ENCODE measurements around the gene STRA6. TPM values are rescaled to one million over a fixed set of nuclear protein-coding genes. Genes with fewer than 3 reads are reported as not detected.
"Not testable (repeated sequence)": the region's sequence is repeated elsewhere in the genome, so short reads cannot be mapped to it uniquely, and the experiment has no call there.

The STRA6 gene
- total RNA-seq, 1 donor = not detected

- no peaks in the 10 kb centered on the region for H3K9me3 ChIP-seq (ENCODE audit: low read depth, low read length)
- H3K27me3 ChIP-seq (ENCODE audit: insufficient read depth, low read length) = no peaks in the 10 kb centered on the region
- no peaks in the 10 kb centered on the region for H3K4me1 ChIP-seq (ENCODE audit: insufficient read depth, low read length)
- H3K4me3 ChIP-seq (ENCODE audit: low read length) = no peak overlapping the region
Observed at GRCh38 chr15:74171965-74172541, 30.5 kb downstream of the STRA6 start.

DNA sequence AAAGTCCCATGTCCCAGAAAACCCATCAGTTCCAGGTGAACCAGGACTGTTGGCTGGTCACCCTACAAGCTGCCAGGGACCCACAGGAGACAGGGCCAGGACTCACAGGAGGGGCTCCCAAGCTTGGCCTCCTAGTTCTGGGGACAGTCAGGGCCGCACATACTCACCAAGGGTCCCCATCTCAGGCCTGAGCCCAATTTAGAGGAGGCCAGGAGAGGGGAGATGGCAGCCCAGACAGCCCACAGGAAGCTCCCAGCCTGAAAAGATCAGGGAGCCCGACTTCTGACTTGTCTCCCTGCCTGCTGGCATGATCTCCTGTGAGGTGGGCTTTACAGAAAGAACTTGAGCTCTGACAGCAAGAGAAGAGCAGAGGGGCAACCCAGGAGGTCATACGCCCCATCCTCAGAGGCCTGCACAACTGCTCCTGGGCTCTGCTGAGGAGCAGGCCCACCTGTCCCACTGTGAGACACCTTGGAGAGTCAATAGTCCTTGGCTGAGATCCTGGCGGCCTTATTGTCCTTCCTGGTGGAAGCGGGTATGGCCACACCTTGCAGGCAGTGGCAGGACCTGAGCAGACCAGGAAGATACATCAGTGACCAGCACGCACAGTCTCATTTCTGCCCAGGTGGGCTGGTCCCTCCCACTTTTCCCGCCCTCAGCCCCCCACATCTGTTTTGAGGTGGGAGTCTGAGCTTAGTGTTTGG, 31.6 kb downstream of the STRA6 start:
- Histone ChIP-seq H3K4me1 (ENCODE audit: insufficient read depth, low read length) (no peaks in the 10 kb centered on the region), H3K27me3 (ENCODE audit: insufficient read depth, low read length) (no peaks in the 10 kb centered on the region), H3K4me3 (ENCODE audit: low read length) (no peak overlapping the region), H3K9me3 (ENCODE audit: low read depth, low read length) (no peaks in the 10 kb centered on the region)

- no peaks in the 10 kb centered on the region for H3K9me3 ChIP-seq (ENCODE audit: low read depth, low read length)
- no peaks in the 10 kb centered on the region for H3K27me3 ChIP-seq (ENCODE audit: insufficient read depth, low read length)
- no peaks in the 10 kb centered on the region for H3K4me1 ChIP-seq (ENCODE audit: insufficient read depth, low read length)
- H3K4me3 ChIP-seq (ENCODE audit: low read length) = no peak overlapping the region
Observed at GRCh38 chr15:74170071-74170844, 32.3 kb downstream of the STRA6 start.

DNA sequence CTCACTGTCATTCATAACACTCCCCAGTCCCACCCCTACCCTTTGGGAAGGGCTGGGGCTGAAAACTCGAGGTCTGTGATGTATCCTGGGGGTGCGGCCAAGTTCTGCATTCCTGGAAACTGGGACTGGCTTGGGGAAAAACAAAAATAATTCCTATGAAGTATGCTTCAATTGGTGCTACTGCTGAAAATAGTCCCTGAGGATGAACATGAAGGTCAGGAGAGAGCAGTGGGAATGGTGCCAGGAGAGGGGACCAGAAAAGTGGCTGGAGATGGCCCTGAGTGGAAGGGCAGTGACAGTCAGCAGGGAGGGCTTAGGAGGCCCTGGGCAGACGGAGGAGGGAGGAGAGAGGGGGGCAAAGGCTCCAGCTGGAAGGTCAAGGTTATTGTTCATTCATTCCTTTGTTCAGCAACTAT, 33.9 kb downstream of the STRA6 start:
- Histone ChIP-seq H3K9me3 (ENCODE audit: low read depth, low read length) (no peaks in the 10 kb centered on the region), H3K27me3 (ENCODE audit: insufficient read depth, low read length) (peaks cover 3% of the 10 kb centered on the region), H3K4me3 (ENCODE audit: low read length) (no peak overlapping the region), H3K4me1 (ENCODE audit: insufficient read depth, low read length) (no peaks in the 10 kb centered on the region)

GRCh38 chr15:74167891-74168331, 34.7 kb downstream of the STRA6 start:
- Histone ChIP-seq H3K9me3 (ENCODE audit: low read depth, low read length) (no peaks in the 10 kb centered on the region), H3K4me1 (ENCODE audit: insufficient read depth, low read length) (no peaks in the 10 kb centered on the region), H3K27me3 (ENCODE audit: insufficient read depth, low read length) (peaks cover 3% of the 10 kb centered on the region), H3K4me3 (ENCODE audit: low read length) (no peak overlapping the region)

GRCh38 chr15:74165461-74165860, 37.1 kb downstream of the STRA6 start:
- Histone ChIP-seq H3K9me3 (ENCODE audit: low read depth, low read length) (no peaks in the 10 kb centered on the region), H3K4me1 (ENCODE audit: insufficient read depth, low read length) (no peaks in the 10 kb centered on the region), H3K27me3 (ENCODE audit: insufficient read depth, low read length) (peaks cover 3% of the 10 kb centered on the region), H3K4me3 (ENCODE audit: low read length) (no peak overlapping the region)

DNA sequence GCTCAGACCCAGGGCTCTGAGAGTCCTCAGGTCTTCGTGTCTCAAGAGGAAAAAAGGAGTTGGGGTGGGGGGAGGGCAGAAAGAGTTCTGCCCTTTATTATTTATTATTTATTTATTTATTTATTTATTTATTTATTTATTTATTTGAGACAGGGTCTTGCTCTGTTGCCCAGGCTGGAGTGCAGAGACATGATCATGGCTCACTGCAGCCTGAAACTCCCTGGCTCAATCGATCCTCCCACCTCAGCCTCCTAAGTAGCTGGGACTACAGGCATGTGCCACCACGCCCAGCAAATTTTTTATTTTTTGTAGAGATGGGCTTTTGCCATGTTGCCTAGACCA, 40.4 kb downstream of the STRA6 start:
- not testable (repeated sequence) for H3K4me1 ChIP-seq (ENCODE audit: insufficient read depth, low read length); H3K9me3 ChIP-seq (ENCODE audit: low read depth, low read length); H3K27me3 ChIP-seq (ENCODE audit: insufficient read depth, low read length); H3K4me3 ChIP-seq (ENCODE audit: low read length)

GRCh38 chr15:74160390-74160789, 42.2 kb downstream of the STRA6 start:
- not testable (repeated sequence) for H3K9me3 ChIP-seq (ENCODE audit: low read depth, low read length); H3K27me3 ChIP-seq (ENCODE audit: insufficient read depth, low read length); H3K4me1 ChIP-seq (ENCODE audit: insufficient read depth, low read length); H3K4me3 ChIP-seq (ENCODE audit: low read length)

DNA sequence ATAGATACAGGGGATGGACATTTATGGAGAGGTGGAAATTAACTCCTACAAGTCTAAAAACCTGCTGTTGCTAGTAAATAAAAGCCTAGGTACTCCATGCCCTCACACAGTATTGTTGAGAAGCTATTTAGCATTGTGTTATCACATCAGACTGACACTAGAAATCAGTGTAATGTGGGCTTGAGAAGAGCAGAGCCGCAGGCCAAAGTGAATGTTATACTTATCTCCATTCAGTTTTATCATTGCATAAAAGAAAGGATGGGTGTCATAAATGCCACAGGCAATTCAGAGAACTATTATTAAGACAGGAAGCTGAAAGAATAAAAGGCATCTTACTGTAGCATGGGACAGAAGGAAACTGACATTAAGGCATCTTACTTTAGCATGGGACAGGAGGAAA, 42.8 kb downstream of the STRA6 start:
- Histone ChIP-seq H3K4me3 (ENCODE audit: low read length) (no peak overlapping the region), H3K9me3 (ENCODE audit: low read depth, low read length) (no peaks in the 10 kb centered on the region), H3K27me3 (ENCODE audit: insufficient read depth, low read length) (peaks cover 5% of the 10 kb centered on the region), H3K4me1 (ENCODE audit: insufficient read depth, low read length) (no peaks in the 10 kb centered on the region)

GRCh38 chr15:74158855-74159650, 43.5 kb downstream of the STRA6 start:
- Histone ChIP-seq H3K9me3 (ENCODE audit: low read depth, low read length) (no peaks in the 10 kb centered on the region), H3K27me3 (ENCODE audit: insufficient read depth, low read length) (peaks cover 4% of the 10 kb centered on the region), H3K4me3 (ENCODE audit: low read length) (no peak overlapping the region), H3K4me1 (ENCODE audit: insufficient read depth, low read length) (no peaks in the 10 kb centered on the region)

GRCh38 chr15:74157868-74158827, 44.4 kb downstream of the STRA6 start:
- Histone ChIP-seq H3K4me3 (ENCODE audit: low read length) (no peak overlapping the region), H3K9me3 (ENCODE audit: low read depth, low read length) (no peaks in the 10 kb centered on the region), H3K27me3 (ENCODE audit: insufficient read depth, low read length) (peaks cover 2% of the 10 kb centered on the region), H3K4me1 (ENCODE audit: insufficient read depth, low read length) (no peaks in the 10 kb centered on the region)

GRCh38 chr15:74156678-74157411, 45.7 kb downstream of the STRA6 start:
- Histone ChIP-seq H3K4me1 (ENCODE audit: insufficient read depth, low read length) (no peaks in the 10 kb centered on the region), H3K9me3 (ENCODE audit: low read depth, low read length) (no peaks in the 10 kb centered on the region), H3K4me3 (ENCODE audit: low read length) (no peak overlapping the region), H3K27me3 (ENCODE audit: insufficient read depth, low read length) (peaks cover 6% of the 10 kb centered on the region)

DNA sequence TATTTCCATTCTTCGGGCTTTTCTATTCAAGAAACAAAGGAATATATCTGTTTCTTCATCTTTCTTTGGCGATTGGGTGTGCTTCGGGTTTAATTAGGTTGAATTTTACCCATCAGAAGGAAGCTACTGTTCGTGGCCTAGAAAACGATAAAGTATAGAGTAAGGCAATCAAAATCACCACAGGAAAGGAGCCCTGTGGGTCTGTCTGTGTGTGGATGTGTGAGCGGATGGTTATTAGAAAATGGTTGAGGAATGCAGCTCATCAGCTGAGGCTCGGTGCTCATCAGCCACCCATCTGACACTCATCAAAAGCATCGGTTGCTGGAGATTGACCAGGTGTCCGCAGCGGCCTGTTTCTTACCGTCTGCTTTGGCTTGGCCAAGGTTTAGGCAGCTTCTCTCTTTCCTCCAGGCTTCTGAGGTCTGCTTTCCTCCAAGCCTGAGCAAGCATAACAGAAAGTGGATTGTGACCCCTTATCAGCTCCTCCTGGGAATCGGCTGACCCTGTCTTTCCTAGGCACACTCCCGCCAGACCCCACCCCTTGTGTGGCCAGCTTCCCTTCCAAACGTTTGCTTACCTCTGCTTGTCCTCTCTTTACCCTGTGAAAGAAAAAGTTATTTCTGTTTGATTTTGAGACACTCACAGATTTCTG, 46.7 kb downstream of the STRA6 start:
- H3K4me3 ChIP-seq (ENCODE audit: low read length) = no peak overlapping the region

More for the DNA sequence above, 46.7 kb downstream of the STRA6 start:
- Histone ChIP-seq H3K27me3 (ENCODE audit: insufficient read depth, low read length) (peaks cover 6% of the 10 kb centered on the region), H3K9me3 (ENCODE audit: low read depth, low read length) (no peaks in the 10 kb centered on the region), H3K4me1 (ENCODE audit: insufficient read depth, low read length) (no peaks in the 10 kb centered on the region)
